Endothelial cell of umbilical vein (primary cell): ENCODE measurements around the gene EXD3. TPM values are rescaled to one million over a fixed set of nuclear protein-coding genes. Genes with fewer than 3 reads are reported as not detected.
A peak's percentile ranks its signal among the peaks of the same experiment; 100 is the strongest.

Experiments
- BruUV-seq: library from RNA; stranded (reverse); fragments of 400-500 nt; replicated peaks from 2 replicates; lab custom pipeline; 2021; lab: Mats Ljungman, UMichigan
- CTCF ChIA-PET: fragments of 300-600, 350-600 bp; sonication (Branson Sonifier 250); formaldehyde crosslinking; loops from one replicate; lab custom pipeline; 2021; ENCODE audit warnings: antibody characterized with exemption, inconsistent platforms; lab: Charles Lee
- POLR2A ChIA-PET: fragments of 300-600, 350-600 bp; sonication (Branson Sonifier 250); formaldehyde crosslinking; loops from one replicate; lab custom pipeline; 2021; ENCODE audit warnings: antibody characterized with exemption, inconsistent platforms; lab: Charles Lee
- DNase-seq: peaks from one replicate; pipeline ENCODE4 v3.0.0-alpha.2; 2011; ENCODE audit warnings: low read depth, low spot score
- FAIRE-seq: peaks from 2 replicates; lab custom pipeline; 2011; peaks lifted over from hg19 to GRCh38; lab: Jason Lieb, UNC
- H2AFZ ChIP-seq: 2 replicates; pipeline ENCODE4 v1.6.0; 2012; ENCODE audit warnings: low read depth, low read length, control low read depth, inconsistent platforms
- H3K27ac ChIP-seq: 2 replicates; pipeline ENCODE4 v1.5.1; 2011; ENCODE audit warnings: low read depth, mild to moderate bottlenecking, control low read depth, low read length, moderate library complexity; ENCODE audit not compliant: insufficient read depth
- H3K27me3 ChIP-seq, 2 experiments: 2 replicates each; pipeline versions ENCODE4 v1.6.0 to v1.6.1; 2011; ENCODE audit warnings: low read length in 2 of 2, mixed read lengths in 1 of 2; ENCODE audit not compliant: control insufficient read depth in 2 of 2, insufficient read depth in 2 of 2
- H3K36me3 ChIP-seq, 2 experiments: 2 replicates in 1 of 2; 3 replicates in 1 of 2; pipeline ENCODE4 v1.5.1; 2011; ENCODE audit warnings: low read length in 2 of 2, mild to moderate bottlenecking in 1 of 2, moderate library complexity in 1 of 2; ENCODE audit not compliant: control insufficient read depth in 2 of 2, insufficient read depth in 2 of 2; ENCODE audit errors: extremely low read depth in 1 of 2
- H3K4me1 ChIP-seq: 3 replicates; pipeline ENCODE4 v1.5.1; 2011; ENCODE audit warnings: mild to moderate bottlenecking, low read length; ENCODE audit not compliant: control insufficient read depth, insufficient read depth; ENCODE audit errors: extremely low read depth
- H3K4me2 ChIP-seq: 2 replicates; pipeline ENCODE4 v1.6.1; 2011; ENCODE audit warnings: low read length, control low read depth, mixed read lengths; ENCODE audit not compliant: insufficient read depth
- H3K4me3 ChIP-seq, 3 experiments: fragments of 200-600 bp in 1 of 3; sonication (generic), shearing (Covaris generic) in 1 of 3; replicated peaks in 1 of 3; 2 replicates each; pipeline ENCODE4 v1.5.1; 2011 to 2016; ENCODE audit warnings: control low read depth in 3 of 3, low read length in 3 of 3, mild to moderate bottlenecking in 2 of 3, inconsistent platforms in 1 of 3, low read depth in 1 of 3, moderate library complexity in 1 of 3; ENCODE audit not compliant: insufficient read depth in 1 of 3
- H3K79me2 ChIP-seq: 2 replicates; pipeline ENCODE4 v1.6.0; 2012; ENCODE audit warnings: low read length, inconsistent platforms; ENCODE audit not compliant: control insufficient read depth, insufficient read depth
- H3K9ac ChIP-seq: replicated peaks from 2 replicates; pipeline ENCODE3; 2011; ENCODE audit warnings: low read length, control low read depth; ENCODE audit not compliant: insufficient read depth; ENCODE audit errors: extremely low read depth
- H3K9me1 ChIP-seq: replicated peaks from 3 replicates; pipeline ENCODE4 v1.6.0; 2011; ENCODE audit warnings: mild to moderate bottlenecking, low read length; ENCODE audit not compliant: control insufficient read depth, insufficient read depth; ENCODE audit errors: extremely low read depth
- H3K9me3 ChIP-seq: replicated peaks from 2 replicates; pipeline ENCODE4 v1.5.1; 2012; ENCODE audit warnings: low read length, inconsistent platforms; ENCODE audit not compliant: control insufficient read depth, insufficient read depth
- H4K20me1 ChIP-seq: replicated peaks from 2 replicates; pipeline ENCODE3; 2011; ENCODE audit warnings: mild to moderate bottlenecking, low read length; ENCODE audit not compliant: control insufficient read depth, insufficient read depth; ENCODE audit errors: extremely low read depth
- GATA2 ChIP-seq: IDR thresholded peaks from 2 replicates; pipeline ENCODE4 v1.7.0; 2011; ENCODE audit warnings: low read depth, mild to moderate bottlenecking, moderate library complexity, mixed read lengths, low read length; ENCODE audit not compliant: insufficient read length, insufficient read depth
- MYC ChIP-seq: IDR thresholded peaks from one replicate; pipeline ENCODE4 v1.6.1; 2011; ENCODE audit warnings: mild to moderate bottlenecking, low read depth, low read length
- POLR2A ChIP-seq: IDR thresholded peaks from 2 replicates; pipeline ENCODE4 v1.6.1; 2012; ENCODE audit warnings: low read depth, mild to moderate bottlenecking, control low read depth, low read length
- POLR2AphosphoS5 ChIP-seq: IDR thresholded peaks from 2 replicates; pipeline ENCODE4 v1.6.1; 2012; ENCODE audit warnings: low read depth, mild to moderate bottlenecking, control low read depth, low read length, moderate library complexity; ENCODE audit not compliant: insufficient read depth
- dilution Hi-C: fragments of 300-500 bp; cut with MboI; formaldehyde crosslinking; loops from one replicate; pipeline ENCODE4 v1.15.0; 2019; ENCODE audit warnings: low sequenced_read_pairs; ENCODE audit not compliant: extremely low pct_ligation_motif_present
- intact Hi-C: fragments of 100-400 bp; cut with micrococcal nuclease; formaldehyde crosslinking; loops from one replicate; pipeline ENCODE4 v1.10.0; 2022
- polyA plus RNA-seq, 4 experiments: library from polyadenylated mRNA; depleted of rRNA in 3 of 4; stranded (reverse) in 3 of 4; unstranded in 1 of 4; fragments of >200 nt; gene quantifications; 2 replicates each; pipeline versions ENCODE4 v1.2.1 to v1.2.3, GENCODE V29; 2011 to 2012; ENCODE audit warnings: missing spikeins in 1 of 4
- total RNA-seq: library from RNA; stranded (reverse); gene quantifications from 2 replicates; pipeline ENCODE4 v1.2.3, GENCODE V29; 2021
- TF ChIP-seq, protein P1 (sequence below), 2 donors: IDR thresholded peaks; 1 replicate in 1 of 2; 2 replicates in 1 of 2; pipeline ENCODE4 v1.5.1; 2011; ENCODE audit warnings: low read length in 2 of 2, mild to moderate bottlenecking in 2 of 2, moderate library complexity in 2 of 2, control low read depth in 1 of 2, inconsistent platforms in 1 of 2, low read depth in 1 of 2; ENCODE audit not compliant: insufficient read depth in 1 of 2; ENCODE audit errors: extremely low read depth in 1 of 2
- TF ChIP-seq, protein P2 (sequence below): IDR thresholded peaks from 2 replicates; pipeline ENCODE4 v1.6.1; 2011; ENCODE audit not compliant: insufficient read depth, insufficient read length

EXD3 gene
- total and polyA plus RNA-seq, 2 donors (not counting 3 experiments of a cell fraction or from before 2014, with no cell fraction given): 17.7 to 30.3 TPM

DNA sequence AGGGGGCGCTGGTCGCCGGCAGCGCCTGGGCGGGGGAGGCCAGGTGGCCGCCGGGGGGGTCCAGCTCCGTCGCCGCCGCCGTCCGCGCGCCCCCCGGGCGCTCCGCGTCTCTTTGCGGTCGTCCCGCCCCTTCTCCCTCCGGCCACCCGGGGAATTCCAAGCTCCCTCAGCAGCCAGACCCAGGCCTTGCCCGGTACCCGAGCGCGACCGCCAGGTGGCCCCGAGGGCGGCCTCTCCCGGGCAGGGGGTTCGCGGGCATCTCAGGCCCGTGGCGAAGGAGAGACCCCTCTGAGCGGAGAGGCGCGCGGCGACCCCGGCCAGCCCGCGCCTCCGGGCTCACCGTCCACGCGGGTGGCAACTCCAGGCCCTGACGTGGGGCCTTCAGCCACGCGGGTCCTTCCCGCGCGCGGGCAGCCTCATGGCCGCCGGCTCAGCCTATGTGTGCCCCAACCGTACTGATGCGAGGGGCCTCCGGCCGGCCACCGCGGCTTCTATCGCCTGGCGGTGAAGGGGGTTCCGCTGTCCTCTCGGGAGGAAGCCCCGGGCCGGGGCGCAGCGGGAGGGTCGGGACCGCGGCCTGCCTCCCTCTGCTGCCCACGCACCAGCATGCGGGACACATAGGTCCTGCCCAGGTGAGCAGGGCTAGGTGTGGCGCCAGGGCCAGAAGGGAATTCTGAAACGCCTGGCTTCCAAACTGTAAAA lies 120.4 kb downstream of the EXD3 start:
- POLR2A ChIA-PET: interaction anchor here (0.6 to 1.9 kb wide), 10 partner anchors 13 to 146 kb away, joined by 3 to 5 read pairs (median 4); partner anchors contain the start of genes EXD3 and NOXA1
- no peaks in the 10 kb centered on the region for H3K9me3 ChIP-seq
- H3K4me1 ChIP-seq: peaks cover 61% of the 10 kb centered on the region
- no peaks in the 10 kb centered on the region for H3K36me3 ChIP-seq
- FAIRE-seq (no peak), DNase-seq (no peak)
- H4K20me1 ChIP-seq: no peaks in the 10 kb centered on the region
- peaks cover 26% of the 10 kb centered on the region for H3K79me2 ChIP-seq
- CTCF ChIA-PET: interaction anchor here (0.6 to 3.1 kb wide), 35 partner anchors 8 to 249 kb away, joined by 3 to 36 read pairs (median 5); partner anchors contain the start of genes EXD3, MRPL41, NOXA1 and TOR4A
- peak overlapping the region; percentile 65 for H3K9ac ChIP-seq
- TF ChIP-seq MYC: no peak
- TF ChIP-seq, protein P1, sequence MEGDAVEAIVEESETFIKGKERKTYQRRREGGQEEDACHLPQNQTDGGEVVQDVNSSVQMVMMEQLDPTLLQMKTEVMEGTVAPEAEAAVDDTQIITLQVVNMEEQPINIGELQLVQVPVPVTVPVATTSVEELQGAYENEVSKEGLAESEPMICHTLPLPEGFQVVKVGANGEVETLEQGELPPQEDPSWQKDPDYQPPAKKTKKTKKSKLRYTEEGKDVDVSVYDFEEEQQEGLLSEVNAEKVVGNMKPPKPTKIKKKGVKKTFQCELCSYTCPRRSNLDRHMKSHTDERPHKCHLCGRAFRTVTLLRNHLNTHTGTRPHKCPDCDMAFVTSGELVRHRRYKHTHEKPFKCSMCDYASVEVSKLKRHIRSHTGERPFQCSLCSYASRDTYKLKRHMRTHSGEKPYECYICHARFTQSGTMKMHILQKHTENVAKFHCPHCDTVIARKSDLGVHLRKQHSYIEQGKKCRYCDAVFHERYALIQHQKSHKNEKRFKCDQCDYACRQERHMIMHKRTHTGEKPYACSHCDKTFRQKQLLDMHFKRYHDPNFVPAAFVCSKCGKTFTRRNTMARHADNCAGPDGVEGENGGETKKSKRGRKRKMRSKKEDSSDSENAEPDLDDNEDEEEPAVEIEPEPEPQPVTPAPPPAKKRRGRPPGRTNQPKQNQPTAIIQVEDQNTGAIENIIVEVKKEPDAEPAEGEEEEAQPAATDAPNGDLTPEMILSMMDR (IDR thresholded peaks at IDR 0.05; ENCODE audit: extremely low read depth in 1 of 2, insufficient read depth in 1 of 2, low read depth in 1 of 2, low read length in 2 of 2): peak; percentile 55 to 76
- H2AFZ ChIP-seq: peak overlapping the region; percentile 26
- dilution Hi-C loops (no loop called here), intact Hi-C loops (loop anchor here (1.0 kb wide), 1 partner anchor 105 kb away; no protein-coding TSS in a partner anchor)
- H3K27me3 ChIP-seq: no peaks in the 10 kb centered on the region
- peak overlapping the region; percentile 76 for H3K27ac ChIP-seq
- H3K9me1 ChIP-seq: no peaks in the 10 kb centered on the region
- no TSS peak for BruUV-seq
- peak overlapping the region in 2 of 3 experiments; percentile 32 to 34 for H3K4me3 ChIP-seq
- peak overlapping the region; percentile 40 for H3K4me2 ChIP-seq

DNA sequence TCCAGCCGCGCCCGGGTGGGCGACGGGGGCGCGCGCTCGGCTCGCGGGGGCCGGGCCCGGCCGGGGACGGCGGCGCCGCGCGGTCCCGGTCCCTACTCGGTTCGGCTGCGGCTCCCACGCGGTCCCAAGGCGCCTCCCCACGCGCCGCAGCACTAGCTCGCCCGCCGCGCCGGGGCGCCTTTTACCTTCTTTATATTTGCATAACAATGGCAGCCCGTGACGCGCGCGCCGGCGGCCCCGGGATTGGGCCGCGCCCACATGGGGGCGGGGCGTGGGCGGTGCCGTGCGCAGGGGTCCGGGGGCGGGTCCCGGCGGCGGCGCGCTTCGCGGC lies 120.9 kb downstream of the EXD3 start, which contains the start of gene NRARP:
Gene NRARP, minus strand, starts transcription at position 154 of the 331 bp plus-strand sequence. CDS start 343 bp downstream, outside the sequence.
- intact Hi-C loops (loop anchor here (1.0 kb wide), 1 partner anchor 105 kb away; no protein-coding TSS in a partner anchor), dilution Hi-C loops (no loop called here)
- POLR2A ChIA-PET: interaction anchor here (0.6 to 1.9 kb wide), 10 partner anchors 14 to 145 kb away, joined by 3 to 7 read pairs (median 4); partner anchors contain the start of genes EXD3 and NOXA1

More for the DNA sequence above, 120.9 kb downstream of the EXD3 start, which contains the start of gene NRARP:
- no peaks in the 10 kb centered on the region for H3K9me1 ChIP-seq
- CTCF ChIA-PET: interaction anchor here (0.6 to 3.1 kb wide), 36 partner anchors 8 to 250 kb away, joined by 3 to 36 read pairs (median 4); partner anchors contain the start of genes EXD3, MRPL41, NOXA1 and TOR4A
- peak within 1 kb of the TSS; percentile 93 for H3K27ac ChIP-seq
- no peaks in the 10 kb centered on the region for H4K20me1 ChIP-seq
- peaks cover 26% of the 10 kb centered on the region for H3K79me2 ChIP-seq
- H3K4me2 ChIP-seq: peak within 1 kb of the TSS; percentile 40
- peak; percentile 81 for FAIRE-seq
- peaks cover 67% of the 10 kb centered on the region for H3K4me1 ChIP-seq
- no peaks in the 10 kb centered on the region for H3K27me3 ChIP-seq
- peak within 1 kb of the TSS; percentile 61 to 83 (median 70) for H3K4me3 ChIP-seq
- H3K36me3 ChIP-seq: no peaks in the 10 kb centered on the region
- H2AFZ ChIP-seq: peak within 1 kb of the TSS; percentile 26
- H3K9me3 ChIP-seq: no peaks in the 10 kb centered on the region
- TF ChIP-seq POLR2AphosphoS5: peak; percentile 95
- peak; percentile 97 for TF ChIP-seq POLR2A
- TF ChIP-seq GATA2: no peak
- TF ChIP-seq, protein P2, sequence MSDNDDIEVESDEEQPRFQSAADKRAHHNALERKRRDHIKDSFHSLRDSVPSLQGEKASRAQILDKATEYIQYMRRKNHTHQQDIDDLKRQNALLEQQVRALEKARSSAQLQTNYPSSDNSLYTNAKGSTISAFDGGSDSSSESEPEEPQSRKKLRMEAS: no peak
- peak; percentile 82 for DNase-seq
- BruUV-seq: no TSS peak
- peak within 1 kb of the TSS; percentile 65 for H3K9ac ChIP-seq
